H1 (cell line): Measurements from ENCODE around the gene YLPM1. TPM values are rescaled to one million over a fixed set of nuclear protein-coding genes. Genes with fewer than 3 reads are reported as not detected.

Source experiments
- CTCF ChIA-PET: fragments of 300-600 bp; sonication (Branson Sonifier 250); formaldehyde crosslinking; loops from one replicate; lab custom pipeline; 2021; ENCODE audit not compliant: partially characterized antibody; lab: Charles Lee
- POLR2A ChIA-PET: fragments of 300-600 bp; sonication (Branson Sonifier 250); formaldehyde crosslinking; loops from one replicate; lab custom pipeline; 2021; ENCODE audit warnings: inconsistent platforms; ENCODE audit not compliant: partially characterized antibody; lab: Charles Lee
- DNase-seq, 2 experiments: peaks; one replicate each; pipeline versions ENCODE4 v3.0.0 to v3.0.0-alpha.2; 2010 to 2022; ENCODE audit warnings: low spot score in 2 of 2, low read depth in 1 of 2, mixed read lengths in 1 of 2
- FAIRE-seq: peaks from 2 replicates; lab custom pipeline; 2011; peaks lifted over from hg19 to GRCh38; lab: Jason Lieb, UNC
- H2AFZ ChIP-seq: 2 replicates; pipeline ENCODE4 v1.8.1; 2012; ENCODE audit warnings: low read length, inconsistent platforms
- H2AK5ac ChIP-seq: 2 replicates; pipeline ENCODE4 v1.6.1; 2013; ENCODE audit warnings: low read depth, low read length
- H2BK120ac ChIP-seq: replicated peaks from 2 replicates; pipeline ENCODE3; 2013; ENCODE audit warnings: low read depth, low read length, inconsistent platforms
- H2BK12ac ChIP-seq: 2 replicates; pipeline ENCODE4 v1.6.1; 2013; ENCODE audit warnings: low read depth, low read length
- H2BK15ac ChIP-seq: 2 replicates; pipeline ENCODE4 v1.6.1; 2013; ENCODE audit warnings: low read length
- H2BK20ac ChIP-seq: 2 replicates; pipeline ENCODE4 v1.6.1; 2013; ENCODE audit warnings: low read length
- H2BK5ac ChIP-seq: 2 replicates; pipeline ENCODE4 v1.6.1; 2013; ENCODE audit warnings: low read depth, low read length
- H3K14ac ChIP-seq: 2 replicates; pipeline ENCODE4 v1.6.1; 2013; ENCODE audit warnings: inconsistent platforms; ENCODE audit not compliant: insufficient read length
- H3K18ac ChIP-seq: 2 replicates; pipeline ENCODE4 v1.6.1; 2013; ENCODE audit warnings: low read length; ENCODE audit errors: extremely low read depth
- H3K23ac ChIP-seq: 2 replicates; pipeline ENCODE4 v1.6.1; 2013; ENCODE audit warnings: inconsistent platforms; ENCODE audit not compliant: insufficient read length
- H3K23me2 ChIP-seq: 2 replicates; pipeline ENCODE4 v1.6.1; 2013; ENCODE audit warnings: low read depth, low read length
- H3K27ac ChIP-seq: 2 replicates; pipeline ENCODE4 v1.6.1; 2011; ENCODE audit warnings: low read depth, low read length, inconsistent platforms
- H3K27me3 ChIP-seq, 4 experiments: replicated peaks in 1 of 4; 1 replicate in 1 of 4; 2 replicates in 3 of 4; pipeline versions ENCODE4 v1.6.1 to v1.8.1; 2011 to 2013; ENCODE audit warnings: low read length in 3 of 4, mild to moderate bottlenecking in 3 of 4, inconsistent platforms in 2 of 4, mixed read lengths in 2 of 4, moderate library complexity in 1 of 4; ENCODE audit not compliant: control insufficient read depth in 3 of 4, insufficient read depth in 3 of 4; ENCODE audit errors: extremely low read depth in 1 of 4
- H3K36me3 ChIP-seq, 4 experiments: 2 replicates each; pipeline versions ENCODE4 v1.6.1 to v1.8.1; 2011 to 2013; ENCODE audit warnings: mild to moderate bottlenecking in 4 of 4, low read length in 3 of 4, moderate library complexity in 2 of 4, control low read depth in 1 of 4, inconsistent platforms in 1 of 4; ENCODE audit not compliant: insufficient read depth in 4 of 4, control insufficient read depth in 2 of 4
- H3K4ac ChIP-seq: replicated peaks from 2 replicates; pipeline ENCODE3; 2013; ENCODE audit warnings: low read length, low read depth, mixed read lengths, inconsistent platforms; ENCODE audit not compliant: insufficient read length
- H3K4me1 ChIP-seq, 4 experiments: replicated peaks in 1 of 4; 1 replicate in 1 of 4; 2 replicates in 3 of 4; pipeline versions ENCODE4 v1.6.1 to v1.8.1; 2011 to 2013; ENCODE audit warnings: low read length in 3 of 4, inconsistent platforms in 2 of 4, mixed read lengths in 1 of 4; ENCODE audit not compliant: insufficient read depth in 4 of 4, control insufficient read depth in 3 of 4
- H3K4me2 ChIP-seq, 2 experiments: 2 replicates each; pipeline versions ENCODE4 v1.6.1 to v1.8.1; 2011 to 2013; ENCODE audit warnings: low read depth in 2 of 2, low read length in 2 of 2, control low read depth in 1 of 2, inconsistent platforms in 1 of 2, mild to moderate bottlenecking in 1 of 2; ENCODE audit not compliant: insufficient read depth in 1 of 2
- H3K4me3 ChIP-seq, 4 experiments: fragments of 200-600, 300-600 bp in 1 of 4; sonication (generic), shearing (Covaris generic), sonication (Bioruptor Twin) in 1 of 4; 2 replicates each; pipeline versions ENCODE4 v1.5.1 to v1.8.1; 2011 to 2016; ENCODE audit warnings: low read length in 4 of 4, low read depth in 3 of 4, control low read depth in 2 of 4, inconsistent platforms in 2 of 4, mild to moderate bottlenecking in 2 of 4, mixed read lengths in 1 of 4, moderate library complexity in 1 of 4; ENCODE audit not compliant: insufficient read depth in 2 of 4; ENCODE audit errors: extremely low read depth in 1 of 4
- H3K56ac ChIP-seq: replicated peaks from 2 replicates; pipeline ENCODE3; 2013; ENCODE audit warnings: low read depth, mild to moderate bottlenecking, mixed read lengths, low read length, inconsistent platforms; ENCODE audit not compliant: insufficient read length
- H3K79me1 ChIP-seq: 2 replicates; pipeline ENCODE4 v1.6.1; 2013; ENCODE audit warnings: low read depth, low read length, control low read depth
- H3K79me2 ChIP-seq, 2 experiments: 2 replicates each; pipeline versions ENCODE4 v1.6.1 to v1.8.1; 2012 to 2013; ENCODE audit warnings: low read length in 2 of 2, mild to moderate bottlenecking in 2 of 2, inconsistent platforms in 1 of 2; ENCODE audit not compliant: insufficient read depth in 2 of 2, control insufficient read depth in 1 of 2
- H3K9ac ChIP-seq, 4 experiments: replicated peaks in 1 of 4; 1 replicate in 1 of 4; 2 replicates in 3 of 4; pipeline versions ENCODE4 v1.6.1 to v1.8.1; 2011 to 2013; ENCODE audit warnings: low read depth in 3 of 4, low read length in 3 of 4, control low read depth in 2 of 4, mild to moderate bottlenecking in 2 of 4, moderate library complexity in 2 of 4, inconsistent platforms in 1 of 4; ENCODE audit errors: extremely low read depth in 1 of 4
- H3K9me3 ChIP-seq, 2 experiments: 2 replicates each; pipeline versions ENCODE4 v1.6.1 to v1.8.1; 2012 to 2013; ENCODE audit warnings: mild to moderate bottlenecking in 2 of 2, moderate library complexity in 2 of 2, control low read depth in 1 of 2, inconsistent platforms in 1 of 2, low read depth in 1 of 2, low read length in 1 of 2, mixed read lengths in 1 of 2; ENCODE audit not compliant: insufficient read depth in 2 of 2
- H4K20me1 ChIP-seq, 2 experiments: replicated peaks in 1 of 2; 2 replicates each; pipeline versions ENCODE3 to v1.8.1; 2011 to 2013; ENCODE audit warnings: inconsistent platforms in 2 of 2, low read length in 2 of 2, mild to moderate bottlenecking in 1 of 2; ENCODE audit not compliant: insufficient read depth in 2 of 2, control insufficient read depth in 1 of 2
- H4K5ac ChIP-seq: 2 replicates; pipeline ENCODE4 v1.6.1; 2013; ENCODE audit warnings: low read length, low read depth, mixed read lengths, inconsistent platforms; ENCODE audit not compliant: insufficient read length
- H4K8ac ChIP-seq: 2 replicates; pipeline ENCODE4 v1.8.0; 2013; ENCODE audit warnings: mild to moderate bottlenecking, moderate library complexity, low read length, inconsistent platforms; ENCODE audit not compliant: insufficient read depth; ENCODE audit errors: extremely low read depth
- H4K91ac ChIP-seq: replicated peaks from 2 replicates; pipeline ENCODE3; 2013; ENCODE audit warnings: low read length, mixed read lengths, inconsistent platforms; ENCODE audit not compliant: insufficient read length
- EGR1 ChIP-seq: IDR thresholded peaks from 2 replicates; pipeline ENCODE4 v1.6.1; 2011; ENCODE audit warnings: low read depth, low read length, borderline replicate concordance
- KDM4A ChIP-seq: IDR thresholded peaks from one replicate; pipeline ENCODE4 v1.7.1; 2012; ENCODE audit warnings: low read depth, mild to moderate bottlenecking, moderate library complexity, low read length, inconsistent platforms; ENCODE audit not compliant: severe bottlenecking
- RNF2 ChIP-seq: fragments of 200-900, 300-1000 bp; sonication (generic); IDR thresholded peaks from 2 replicates; pipeline ENCODE4 v1.7.1; 2016; ENCODE audit warnings: borderline replicate concordance, low read depth, mild to moderate bottlenecking, antibody characterized with exemption, low read length; ENCODE audit not compliant: poor library complexity, severe bottlenecking; ENCODE audit errors: missing control alignments
- RXRA ChIP-seq: IDR thresholded peaks from 2 replicates; pipeline ENCODE4 v1.6.1; 2011; ENCODE audit warnings: low read depth, mild to moderate bottlenecking, low read length, moderate library complexity; ENCODE audit not compliant: insufficient read depth
- SP4 ChIP-seq: IDR thresholded peaks from 2 replicates; pipeline ENCODE4 v1.6.1; 2012; ENCODE audit warnings: low read length, inconsistent platforms
- SRF ChIP-seq: IDR thresholded peaks from 2 replicates; pipeline ENCODE4 v1.6.1; 2011; ENCODE audit warnings: mild to moderate bottlenecking, low read depth, low read length, moderate library complexity
- TAF7 ChIP-seq: optimal IDR thresholded peaks from 2 replicates; pipeline ENCODE3; 2011; ENCODE audit warnings: low read depth, mild to moderate bottlenecking, inconsistent platforms, low read length, moderate library complexity, borderline replicate concordance
- TCF12 ChIP-seq: IDR thresholded peaks from 2 replicates; pipeline ENCODE4 v1.6.1; 2011; ENCODE audit warnings: low read depth, mild to moderate bottlenecking, low read length
- TEAD4 ChIP-seq: IDR thresholded peaks from 2 replicates; pipeline ENCODE4 v1.6.1; 2012; ENCODE audit warnings: low read depth, low read length, inconsistent platforms, mixed read lengths
- WGBS, 2 experiments: shearing (Covaris generic) in 1 of 2; methylation state at CpG; one replicate each; pipeline versions ENCODE4 v1.1.6 to v1.1.7; 2013 to 2015; ENCODE audit warnings: low lambda C conversion rate in 2 of 2, mixed read lengths in 2 of 2, inconsistent platforms in 1 of 2, low coverage in 1 of 2, missing lambda C conversion rate in 1 of 2; ENCODE audit not compliant: insufficient replicate concordance in 2 of 2, insufficient coverage in 1 of 2, insufficient read length in 1 of 2; ENCODE audit errors: extremely low coverage in 1 of 2, missing lambda C conversion rate in 1 of 2; 5-methylcytosine and 5-hydroxymethylcytosine counted together
- polyA plus RNA-seq, 7 experiments: library from polyadenylated mRNA; depleted of rRNA in 3 of 7; stranded (reverse) in 5 of 7; unstranded in 2 of 7; fragments of >200 nt in 5 of 7; fragments of 200-250 nt in 2 of 7; gene quantifications; 1 replicate in 5 of 7; 2 replicates in 1 of 7; 4 replicates in 1 of 7; pipeline versions ENCODE4 v1.2.1 to v1.2.3, GENCODE V29; 2011 to 2013; ENCODE audit warnings: missing spikeins in 2 of 7, mixed read lengths in 2 of 7
- total RNA-seq: library from RNA; stranded (reverse); fragmentation: NEBNext Ultra II Directional; extraction: Animal tissue kit (Norgen Biotek cat#: 25700); gene quantifications from 2 replicates; pipeline ENCODE4 v1.2.1, GENCODE V29; 2021

Gene YLPM1
- total and polyA plus RNA-seq, 2 of the 8 experiments (the other 6 are each of a cell fraction or from before 2014, with no cell fraction given): 13.5 to 71.7 TPM

DNA sequence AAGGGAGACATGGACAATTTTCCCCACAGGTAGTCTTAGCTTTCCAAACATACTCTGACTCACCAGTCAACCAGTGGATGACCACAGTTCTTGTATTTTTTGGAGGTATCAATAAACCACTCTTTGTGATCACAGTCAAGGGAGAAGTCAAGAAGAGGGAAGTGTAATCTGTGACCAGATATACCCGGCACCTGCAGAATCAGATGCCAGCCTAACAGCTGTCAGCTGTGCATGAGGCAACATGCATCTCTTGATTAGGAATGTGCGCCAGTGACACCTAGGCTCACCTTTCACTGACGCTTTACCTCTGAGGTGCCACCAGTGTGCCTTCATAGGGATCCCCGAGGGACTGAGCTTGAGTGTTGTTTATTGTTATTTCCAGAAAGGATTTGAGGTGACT lies 92.8 kb downstream of the YLPM1 start:
- Histone ChIP-seq H2BK5ac (no peak overlapping the region), H3K27me3 (no peaks in the 10 kb centered on the region), H3K79me2 (no peaks in the 10 kb centered on the region), H3K4me3 (no peak overlapping the region), H2BK15ac (no peak overlapping the region), H3K4ac (no peak overlapping the region), H4K8ac (no peak overlapping the region; the same call in 1 of the 2 replicates), H3K79me1 (no peaks in the 10 kb centered on the region), H3K36me3 (no peaks in the 10 kb centered on the region), H2BK120ac (no peak overlapping the region), H3K14ac (no peak overlapping the region), H3K9ac (no peak overlapping the region), H4K91ac (no peak overlapping the region), H4K5ac (no peak overlapping the region), H3K56ac (no peak overlapping the region), H2BK20ac (no peak overlapping the region), H3K9me3 (no peaks in the 10 kb centered on the region), H3K18ac (no peak overlapping the region), H4K20me1 (no peaks in the 10 kb centered on the region), H3K27ac (no peak overlapping the region), H3K4me2 (no peak overlapping the region), H2AFZ (no peak overlapping the region), H2AK5ac (no peak overlapping the region), H3K23me2 (no peaks in the 10 kb centered on the region; the same call in 1 of the 2 replicates), H2BK12ac (no peak overlapping the region), H3K23ac (no peak overlapping the region), H3K4me1 (no peaks in the 10 kb centered on the region)
- no peak for FAIRE-seq
- ChIA-PET POLR2A (interaction anchor here (0.8 to 8.6 kb wide), 3 partner anchors 16 to 50 kb away, joined by 3 to 80 read pairs (median 7); partner anchors contain the start of gene DLST), CTCF (interaction anchor here (0.6 to 18.3 kb wide), 9 partner anchors 9 to 442 kb away, joined by 3 to 509 read pairs (median 5); partner anchors contain the start of genes DLST and PROX2)
- WGBS, 2 experiments: 81% methylated on average over 4 of the region's 4 CpGs; no CpG with 5 or more reads in 1 of the 2 experiments
- TF ChIP-seq SP4 (no peak), RNF2 (no peak), TCF12 (no peak), SRF (no peak), EGR1 (no peak), KDM4A (no peak), RXRA (no peak), TAF7 (no peak), TEAD4 (no peak)
- DNase-seq: no peak
